ENCODE results near the gene JPH3.
"Not testable (repeated sequence)": the region's sequence is repeated elsewhere in the genome, so short reads cannot be mapped to it uniquely, and the experiment has no call there.

Gene JPH3

GRCh38 chr16:87677830-87678229, 75.5 kb downstream of the JPH3 start:
- Histone ChIP-seq H3K27ac (ENCODE audit: low read depth, low read length) (no peak overlapping the region), H3K36me3 (ENCODE audit: insufficient read depth, low read length) (no peaks in the 10 kb centered on the region), H3K9me3 (ENCODE audit: low read length) (no peaks in the 10 kb centered on the region), H3K4me1 (ENCODE audit: insufficient read depth, low read length) (no peaks in the 10 kb centered on the region), H3K4me3 (ENCODE audit: low read depth in 1 of 2, low read length in 2 of 2) (no peak overlapping the region), H3K27me3 (ENCODE audit: control insufficient read depth in 1 of 2, insufficient read depth in 2 of 2, low read length in 2 of 2) (no peaks in the 10 kb centered on the region), H3K9ac (ENCODE audit: low read length) (no peak overlapping the region)

- no peak overlapping the region for H3K27ac ChIP-seq (ENCODE audit: low read depth, low read length)
- no peaks in the 10 kb centered on the region for H3K36me3 ChIP-seq (ENCODE audit: insufficient read depth, low read length)
- H3K4me3 ChIP-seq (ENCODE audit: low read depth in 1 of 2, low read length in 2 of 2): no peak overlapping the region
- no peaks in the 10 kb centered on the region for H3K9me3 ChIP-seq (ENCODE audit: low read length)
- H3K27me3 ChIP-seq (ENCODE audit: control insufficient read depth in 1 of 2, insufficient read depth in 2 of 2, low read length in 2 of 2): no peaks in the 10 kb centered on the region
- no peak overlapping the region for H3K9ac ChIP-seq (ENCODE audit: low read length)
- H3K4me1 ChIP-seq (ENCODE audit: insufficient read depth, low read length): no peaks in the 10 kb centered on the region
These were observed 76.3 kb downstream of the JPH3 start for GRCh38 chr16:87678618-87679017.

- H3K9ac ChIP-seq (ENCODE audit: low read length): no peak overlapping the region
These were observed 77.4 kb downstream of the JPH3 start for GRCh38 chr16:87679593-87680271.

GRCh38 chr16:87680272-87680644, 78.0 kb downstream of the JPH3 start:
- H3K4me3 ChIP-seq (ENCODE audit: low read depth in 1 of 2, low read length in 2 of 2): no peak overlapping the region
- H3K9ac ChIP-seq (ENCODE audit: low read length): no peak overlapping the region
- no peaks in the 10 kb centered on the region for H3K9me3 ChIP-seq (ENCODE audit: low read length)
- H3K36me3 ChIP-seq (ENCODE audit: insufficient read depth, low read length): no peaks in the 10 kb centered on the region
- no peaks in the 10 kb centered on the region for H3K4me1 ChIP-seq (ENCODE audit: insufficient read depth, low read length)
- H3K27me3 ChIP-seq (ENCODE audit: control insufficient read depth in 1 of 2, insufficient read depth in 2 of 2, low read length in 2 of 2): no peaks in the 10 kb centered on the region
- no peak overlapping the region for H3K27ac ChIP-seq (ENCODE audit: low read depth, low read length)

More at GRCh38 chr16:87679593-87680271, 77.4 kb downstream of the JPH3 start:
- Histone ChIP-seq H3K27me3 (ENCODE audit: control insufficient read depth in 1 of 2, insufficient read depth in 2 of 2, low read length in 2 of 2) (no peaks in the 10 kb centered on the region), H3K9me3 (ENCODE audit: low read length) (no peaks in the 10 kb centered on the region), H3K4me3 (ENCODE audit: low read depth in 1 of 2, low read length in 2 of 2) (no peak overlapping the region), H3K4me1 (ENCODE audit: insufficient read depth, low read length) (no peaks in the 10 kb centered on the region), H3K27ac (ENCODE audit: low read depth, low read length) (no peak overlapping the region), H3K36me3 (ENCODE audit: insufficient read depth, low read length) (no peaks in the 10 kb centered on the region)

GRCh38 chr16:87681051-87681602, 78.8 kb downstream of the JPH3 start:
- not testable (repeated sequence) for H3K27ac ChIP-seq (ENCODE audit: low read depth, low read length); H3K36me3 ChIP-seq (ENCODE audit: insufficient read depth, low read length); H3K4me1 ChIP-seq (ENCODE audit: insufficient read depth, low read length); H3K4me3 ChIP-seq (ENCODE audit: low read depth in 1 of 2, low read length in 2 of 2); H3K9ac ChIP-seq (ENCODE audit: low read length); H3K9me3 ChIP-seq (ENCODE audit: low read length); H3K27me3 ChIP-seq (ENCODE audit: control insufficient read depth in 1 of 2, insufficient read depth in 2 of 2, low read length in 2 of 2)

- Histone ChIP-seq H3K4me1 (ENCODE audit: insufficient read depth, low read length) (no peaks in the 10 kb centered on the region), H3K9me3 (ENCODE audit: low read length) (no peaks in the 10 kb centered on the region), H3K27me3 (ENCODE audit: control insufficient read depth in 1 of 2, insufficient read depth in 2 of 2, low read length in 2 of 2) (peaks cover 0 to 8% of the 10 kb centered on the region in 2 donors), H3K36me3 (ENCODE audit: insufficient read depth, low read length) (no peaks in the 10 kb centered on the region), H3K27ac (ENCODE audit: low read depth, low read length) (no peak overlapping the region), H3K4me3 (ENCODE audit: low read depth in 1 of 2, low read length in 2 of 2) (no peak overlapping the region), H3K9ac (ENCODE audit: low read length) (no peak overlapping the region)
These were observed 79.8 kb downstream of the JPH3 start for GRCh38 chr16:87681981-87682570.

- H3K36me3 ChIP-seq (ENCODE audit: insufficient read depth, low read length): no peaks in the 10 kb centered on the region
- H3K9me3 ChIP-seq (ENCODE audit: low read length): no peaks in the 10 kb centered on the region
- H3K27ac ChIP-seq (ENCODE audit: low read depth, low read length): no peak overlapping the region
- H3K9ac ChIP-seq (ENCODE audit: low read length): no peak overlapping the region
- H3K4me3 ChIP-seq (ENCODE audit: low read depth in 1 of 2, low read length in 2 of 2): no peak overlapping the region
- H3K27me3 ChIP-seq (ENCODE audit: control insufficient read depth in 1 of 2, insufficient read depth in 2 of 2, low read length in 2 of 2): peaks cover 0 to 13% of the 10 kb centered on the region in 2 donors
- H3K4me1 ChIP-seq (ENCODE audit: insufficient read depth, low read length): no peaks in the 10 kb centered on the region
These were observed 80.6 kb downstream of the JPH3 start for GRCh38 chr16:87682852-87683399.

GRCh38 chr16:87684106-87684677, 81.9 kb downstream of the JPH3 start:
- no peak overlapping the region for H3K9ac ChIP-seq (ENCODE audit: low read length)
- peaks cover 0 to 24% of the 10 kb centered on the region in 2 donors for H3K27me3 ChIP-seq (ENCODE audit: control insufficient read depth in 1 of 2, insufficient read depth in 2 of 2, low read length in 2 of 2)
- no peaks in the 10 kb centered on the region for H3K9me3 ChIP-seq (ENCODE audit: low read length)
- no peak overlapping the region for H3K4me3 ChIP-seq (ENCODE audit: low read depth in 1 of 2, low read length in 2 of 2)
- no peaks in the 10 kb centered on the region for H3K4me1 ChIP-seq (ENCODE audit: insufficient read depth, low read length)
- no peak overlapping the region for H3K27ac ChIP-seq (ENCODE audit: low read depth, low read length)
- H3K36me3 ChIP-seq (ENCODE audit: insufficient read depth, low read length): no peaks in the 10 kb centered on the region

GRCh38 chr16:87684711-87685404, 82.5 kb downstream of the JPH3 start:
- no peaks in the 10 kb centered on the region for H3K9me3 ChIP-seq (ENCODE audit: low read length)
- H3K9ac ChIP-seq (ENCODE audit: low read length): no peak overlapping the region
- H3K4me1 ChIP-seq (ENCODE audit: insufficient read depth, low read length): no peaks in the 10 kb centered on the region
- no peak overlapping the region for H3K27ac ChIP-seq (ENCODE audit: low read depth, low read length)
- no peak overlapping the region for H3K4me3 ChIP-seq (ENCODE audit: low read depth in 1 of 2, low read length in 2 of 2)
- peaks cover 0 to 31% of the 10 kb centered on the region in 2 donors for H3K27me3 ChIP-seq (ENCODE audit: control insufficient read depth in 1 of 2, insufficient read depth in 2 of 2, low read length in 2 of 2)
- no peaks in the 10 kb centered on the region for H3K36me3 ChIP-seq (ENCODE audit: insufficient read depth, low read length)

- Histone ChIP-seq H3K36me3 (ENCODE audit: insufficient read depth, low read length) (no peaks in the 10 kb centered on the region), H3K27me3 (ENCODE audit: control insufficient read depth in 1 of 2, insufficient read depth in 2 of 2, low read length in 2 of 2) (peaks cover 0 to 36% of the 10 kb centered on the region in 2 donors)
These were observed 83.1 kb downstream of the JPH3 start for GRCh38 chr16:87685405-87685755.

GRCh38 chr16:87685766-87686165, 83.5 kb downstream of the JPH3 start:
- no peak overlapping the region for H3K27ac ChIP-seq (ENCODE audit: low read depth, low read length)
- H3K27me3 ChIP-seq (ENCODE audit: control insufficient read depth in 1 of 2, insufficient read depth in 2 of 2, low read length in 2 of 2): peaks cover 0 to 40% of the 10 kb centered on the region in 2 donors
- no peak overlapping the region for H3K4me3 ChIP-seq (ENCODE audit: low read depth in 1 of 2, low read length in 2 of 2)
- H3K36me3 ChIP-seq (ENCODE audit: insufficient read depth, low read length): no peaks in the 10 kb centered on the region
- H3K4me1 ChIP-seq (ENCODE audit: insufficient read depth, low read length): no peaks in the 10 kb centered on the region
- H3K9me3 ChIP-seq (ENCODE audit: low read length): no peaks in the 10 kb centered on the region
- no peak overlapping the region for H3K9ac ChIP-seq (ENCODE audit: low read length)

More at GRCh38 chr16:87685405-87685755, 83.1 kb downstream of the JPH3 start:
- H3K4me1 ChIP-seq (ENCODE audit: insufficient read depth, low read length): no peaks in the 10 kb centered on the region
- H3K9ac ChIP-seq (ENCODE audit: low read length): no peak overlapping the region
- no peak overlapping the region for H3K4me3 ChIP-seq (ENCODE audit: low read depth in 1 of 2, low read length in 2 of 2)
- no peak overlapping the region for H3K27ac ChIP-seq (ENCODE audit: low read depth, low read length)
- H3K9me3 ChIP-seq (ENCODE audit: low read length): no peaks in the 10 kb centered on the region
